Activated CD4-positive, CD25-positive, alpha-beta regulatory T cell (primary cell): ENCODE measurements around the gene OCIAD1.

Experiments
- DNase-seq, 4 experiments: peaks; one replicate each; lab custom pipeline; 2025; lab: John Stamatoyannopoulos, UW

Gene OCIAD1

GRCh38 chr4:48891028-48891619, 60.2 kb downstream of the OCIAD1 start:
- no peak for DNase-seq

DNA sequence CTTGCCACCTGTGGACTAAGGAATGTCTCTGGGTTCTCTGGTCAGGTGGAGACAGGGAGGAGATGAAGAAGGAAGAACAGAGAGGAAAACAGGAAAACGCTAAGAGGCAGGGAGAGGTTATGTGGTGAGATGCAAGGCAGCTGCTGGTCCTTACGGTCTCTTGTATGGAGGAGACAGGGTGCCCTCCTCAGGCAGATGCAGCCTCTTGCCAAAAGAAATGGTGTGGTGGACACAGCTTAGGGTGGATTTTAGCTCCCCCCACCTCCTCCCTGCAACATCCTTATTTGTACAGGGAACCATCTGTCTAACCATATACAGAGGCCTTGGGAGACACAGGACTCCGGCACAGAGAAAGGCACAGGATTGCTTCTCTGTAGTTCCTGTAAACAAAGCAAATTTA, 66.0 kb downstream of the OCIAD1 start:
- no peak for DNase-seq

GRCh38 chr4:48898733-48899431, 68.0 kb downstream of the OCIAD1 start:
- no peak for DNase-seq

DNA sequence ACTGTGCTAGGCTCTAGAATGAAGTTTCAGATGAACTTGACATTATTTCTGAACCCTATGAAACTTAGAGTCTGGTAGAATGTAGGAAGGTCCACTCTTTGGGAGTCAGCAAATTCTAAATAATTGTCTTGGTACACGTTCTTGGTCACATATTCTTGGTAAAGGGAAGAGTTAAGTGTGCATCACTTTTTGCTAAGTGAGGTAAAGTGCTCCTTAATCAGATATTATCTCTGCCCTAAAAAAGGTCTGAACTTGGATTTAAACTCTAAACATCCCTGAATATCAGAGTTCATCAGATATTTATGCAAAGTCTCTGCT, 68.5 kb downstream of the OCIAD1 start:
- no peak for DNase-seq

DNA sequence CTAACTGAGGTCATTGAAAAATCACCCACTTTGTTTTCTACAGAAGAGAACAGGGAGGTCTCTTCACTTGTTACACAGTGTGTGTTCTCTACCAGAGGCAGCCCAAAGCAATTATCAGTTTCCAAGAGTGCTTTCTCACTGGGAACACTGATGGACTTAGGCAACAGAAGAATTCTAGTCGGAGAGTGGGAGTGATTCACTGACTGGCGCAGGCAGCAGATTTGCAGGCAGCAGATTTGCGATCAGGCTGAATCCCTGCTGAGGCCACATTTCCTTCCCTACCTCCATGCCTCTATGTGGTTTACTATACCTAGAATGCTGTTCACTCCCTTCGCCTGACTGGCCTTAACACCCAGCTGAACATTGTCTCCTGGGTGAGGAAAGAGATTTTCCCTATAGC, 69.1 kb downstream of the OCIAD1 start:
- DNase-seq: no peak

GRCh38 chr4:48901196-48901595, 70.3 kb downstream of the OCIAD1 start:
- DNase-seq: no peak

GRCh38 chr4:48902266-48902665, 71.4 kb downstream of the OCIAD1 start:
- DNase-seq: no peak

DNA sequence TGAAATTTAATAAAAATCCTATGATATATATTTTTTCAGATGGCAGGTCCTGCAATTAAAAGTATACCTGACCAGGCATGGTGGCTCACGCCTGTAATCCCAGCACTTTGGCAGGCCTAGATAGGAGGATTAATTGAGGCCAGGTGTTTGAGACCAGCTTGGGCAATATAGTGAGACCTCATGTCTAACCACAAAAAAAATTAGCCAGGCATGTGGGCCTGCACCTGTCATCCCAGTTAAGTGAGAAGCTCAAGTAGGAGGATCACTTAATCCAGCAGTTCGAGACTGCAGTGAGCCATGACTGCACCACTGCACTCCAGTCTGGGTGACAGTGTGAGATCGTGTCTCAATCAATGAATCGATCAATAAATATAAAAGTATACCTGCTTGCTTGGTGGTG, 73.2 kb downstream of the OCIAD1 start:
- no peak for DNase-seq

DNA sequence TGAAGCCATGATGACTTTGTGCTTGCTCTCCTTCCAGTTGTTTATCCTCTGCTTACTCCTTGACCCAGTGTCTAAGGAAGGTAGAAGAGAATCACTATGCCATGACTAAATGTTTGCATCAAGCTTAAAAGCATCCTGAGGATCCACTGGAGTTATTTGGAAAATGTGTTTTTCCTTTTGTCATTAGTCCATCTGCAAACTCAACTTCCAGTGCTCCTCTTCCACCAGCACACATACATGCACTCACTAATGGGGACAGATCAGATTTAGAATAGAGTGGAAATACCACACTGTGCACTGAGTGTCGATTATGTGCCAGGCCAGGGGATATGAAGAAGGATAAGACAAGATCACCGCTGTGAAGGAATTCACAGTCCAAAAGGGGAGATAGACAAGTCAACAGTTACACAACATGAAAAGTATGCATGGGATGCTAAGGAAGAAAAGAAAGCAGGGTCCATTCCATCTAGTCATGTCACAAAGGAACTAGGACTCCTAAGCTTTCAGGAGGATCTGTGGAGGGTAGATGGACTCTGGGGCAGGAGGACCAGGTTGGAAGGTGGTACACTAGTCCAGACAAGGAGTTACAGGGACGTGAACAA, 73.8 kb downstream of the OCIAD1 start:
- no peak for DNase-seq

- no peak for DNase-seq
Measured at GRCh38 chr4:48905363-48906015, 74.6 kb downstream of the OCIAD1 start.

GRCh38 chr4:48906206-48907173, 75.6 kb downstream of the OCIAD1 start, which contains the start of gene OCIAD2:
OCIAD2 (minus strand) TSS chr4:48906774; CDS start chr4:48904549, 2,225 bp downstream.
- DNase-seq: peak; percentile 45 to 78 (median 67)

DNA sequence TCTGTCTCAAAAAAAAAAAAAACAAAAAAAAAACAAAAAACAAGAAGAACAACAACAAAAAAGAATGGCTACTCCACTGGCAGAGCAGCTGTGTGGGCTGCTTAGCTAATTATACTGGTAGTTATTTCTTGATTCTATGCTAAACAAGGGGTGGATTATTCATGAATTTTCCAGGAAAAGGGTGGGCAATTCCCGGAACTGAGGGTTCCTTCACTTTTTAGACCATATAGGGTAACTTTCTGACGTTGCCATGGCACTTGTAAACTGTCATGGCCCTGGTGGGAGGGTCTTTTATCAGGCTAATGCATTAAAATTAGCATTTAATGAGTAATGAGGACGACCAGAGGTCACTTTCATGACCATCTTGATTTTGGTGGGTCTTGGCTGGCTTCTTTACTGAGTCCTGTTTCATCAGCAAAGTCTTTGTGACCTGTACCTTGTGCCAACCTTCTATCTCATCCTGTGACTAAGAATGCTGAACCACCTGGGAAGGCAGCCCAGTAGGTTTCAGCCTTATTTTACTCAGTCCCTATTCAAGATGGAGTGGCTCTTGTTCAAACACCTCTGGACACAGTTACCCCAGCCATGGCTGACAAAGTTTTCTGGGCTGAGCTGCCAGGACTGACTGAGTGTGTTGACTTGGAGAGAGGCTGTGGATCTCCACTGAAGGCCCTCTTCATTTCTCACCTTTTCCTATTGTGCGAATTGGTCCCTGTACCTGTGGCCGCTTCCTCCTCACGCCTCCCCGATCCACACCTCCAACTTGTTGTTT, 77.0 kb downstream of the OCIAD1 start:
- DNase-seq: no peak

DNA sequence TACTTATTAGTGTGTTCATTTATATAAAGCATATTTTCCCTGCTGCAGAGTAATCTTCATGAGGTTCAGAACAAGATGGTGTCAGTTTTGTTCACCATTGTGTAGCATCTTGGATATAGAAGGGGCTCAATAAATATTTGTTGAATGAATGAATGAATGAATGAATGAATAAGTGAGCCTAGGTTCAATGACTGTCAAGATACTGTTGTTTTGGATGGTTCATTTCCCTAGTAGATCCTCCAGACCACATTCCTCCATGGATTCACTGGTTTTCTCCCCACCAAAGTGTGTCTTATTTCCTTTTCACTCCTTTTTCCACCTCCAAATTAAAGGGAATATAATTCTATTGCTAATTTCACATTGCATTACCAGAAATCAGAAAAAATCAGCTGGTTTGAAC, 77.8 kb downstream of the OCIAD1 start:
- DNase-seq: no peak

DNA sequence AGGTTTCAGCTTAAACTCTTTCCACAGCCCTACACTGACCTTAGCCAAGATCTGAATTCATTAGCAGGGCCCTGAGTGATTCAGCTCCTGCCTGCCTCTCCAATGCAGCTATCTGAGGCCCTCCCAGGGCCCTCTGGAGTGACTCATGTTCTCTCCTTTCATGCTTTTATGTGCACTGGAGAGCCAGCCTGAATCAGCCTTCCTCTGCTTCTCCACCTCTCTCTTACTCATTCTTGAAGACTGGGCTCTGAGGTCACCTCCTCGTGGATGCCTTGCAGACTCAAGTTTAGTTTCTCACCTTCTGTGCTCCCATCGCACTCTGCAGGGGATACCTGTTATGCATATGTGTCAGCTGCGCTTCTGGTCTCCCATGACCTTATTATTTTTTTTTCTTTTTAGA, 78.8 kb downstream of the OCIAD1 start:
- peak in 2 of 4 experiments; percentile 3 to 28 for DNase-seq

- no peak for DNase-seq
Measured at GRCh38 chr4:48910511-48910910, 79.6 kb downstream of the OCIAD1 start.
